HFFc6 (cell line): Measurements from ENCODE around the gene C4orf51. TPM values are rescaled to one million over a fixed set of nuclear protein-coding genes. Genes with fewer than 3 reads are reported as not detected.

ENCODE experiments used
- DNase-seq: peaks from one replicate; pipeline ENCODE4 v3.0.0-alpha.2; 2018
- H3K27ac Mint-ChIP-seq: 2 replicates; pipeline ENCODE4 v1.8.0; 2020; ENCODE audit warnings: mild to moderate bottlenecking, mixed read lengths
- H3K27me3 Mint-ChIP-seq: 2 replicates; pipeline ENCODE4 v1.8.0; 2021; ENCODE audit warnings: mild to moderate bottlenecking, moderate library complexity, mixed read lengths; ENCODE audit not compliant: insufficient read depth
- H3K36me3 Mint-ChIP-seq: 2 replicates; pipeline ENCODE4 v1.8.0; 2021; ENCODE audit warnings: low read depth, mixed read lengths
- H3K4me1 Mint-ChIP-seq: 2 replicates; pipeline ENCODE4 v1.8.0; 2020; ENCODE audit warnings: low read depth, mixed read lengths
- H3K4me3 Mint-ChIP-seq: 2 replicates; pipeline ENCODE4 v1.8.0; 2020; ENCODE audit warnings: mild to moderate bottlenecking, moderate library complexity, mixed read lengths
- H3K9me3 Mint-ChIP-seq: 2 replicates; pipeline ENCODE4 v1.8.0; 2020; ENCODE audit warnings: mild to moderate bottlenecking, mixed read lengths
- CTCF ChIP-seq: fragments of 200-600 bp; sonication (generic); IDR thresholded peaks from 2 replicates; pipeline ENCODE4 v1.5.0; 2021; ENCODE audit warnings: antibody characterized with exemption, mild to moderate bottlenecking
- total RNA-seq, 6 experiments: library from RNA; stranded (reverse); fragmentation: NEBNext Ultra II Directional; extraction: Animal tissue kit (Norgen Biotek cat#: 25700); gene quantifications; 2 replicates in 1 of 6; 3 replicates in 5 of 6; pipeline ENCODE4 v1.2.3, GENCODE V29; 2021

Gene C4orf51
- total RNA-seq, 6 experiments from 2014 or later, result not detected

GRCh38 chr4:145732895-145733880 lies 53.2 kb downstream of the C4orf51 start:
- Mint-ChIP-seq H3K27ac (peak overlapping the region; percentile 100), H3K4me3 (peak overlapping the region; percentile 89), H3K4me1 (peaks cover 65% of the 10 kb centered on the region), H3K36me3 (no peaks in the 10 kb centered on the region), H3K27me3 (no peaks in the 10 kb centered on the region; the same call in none of the 2 replicates), H3K9me3 (no peaks in the 10 kb centered on the region)
- TF ChIP-seq CTCF, result no peak
- peak; percentile 88 for DNase-seq

DNA sequence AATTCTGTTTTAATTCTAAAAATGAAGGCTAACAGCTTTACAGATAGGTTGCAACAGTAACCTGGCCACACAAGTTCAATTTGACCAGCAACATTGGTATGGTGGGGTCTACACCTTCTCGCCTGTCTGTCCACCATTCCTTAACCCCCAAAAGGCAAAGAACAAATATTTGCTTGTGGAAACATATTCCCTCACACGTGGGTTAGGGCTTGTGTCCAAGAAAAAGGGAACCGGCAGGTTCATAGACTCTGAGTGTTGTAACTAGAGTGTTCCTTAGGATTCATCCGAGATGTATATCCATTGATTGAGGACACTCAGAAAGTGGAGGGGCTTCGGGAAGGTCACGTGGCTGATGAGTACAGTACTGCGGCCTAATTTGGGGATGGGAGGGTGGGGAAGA lies 54.1 kb downstream of the C4orf51 start:
- Mint-ChIP-seq H3K27ac (peak overlapping the region; percentile 100), H3K9me3 (no peaks in the 10 kb centered on the region), H3K4me1 (peaks cover 65% of the 10 kb centered on the region)

DNA sequence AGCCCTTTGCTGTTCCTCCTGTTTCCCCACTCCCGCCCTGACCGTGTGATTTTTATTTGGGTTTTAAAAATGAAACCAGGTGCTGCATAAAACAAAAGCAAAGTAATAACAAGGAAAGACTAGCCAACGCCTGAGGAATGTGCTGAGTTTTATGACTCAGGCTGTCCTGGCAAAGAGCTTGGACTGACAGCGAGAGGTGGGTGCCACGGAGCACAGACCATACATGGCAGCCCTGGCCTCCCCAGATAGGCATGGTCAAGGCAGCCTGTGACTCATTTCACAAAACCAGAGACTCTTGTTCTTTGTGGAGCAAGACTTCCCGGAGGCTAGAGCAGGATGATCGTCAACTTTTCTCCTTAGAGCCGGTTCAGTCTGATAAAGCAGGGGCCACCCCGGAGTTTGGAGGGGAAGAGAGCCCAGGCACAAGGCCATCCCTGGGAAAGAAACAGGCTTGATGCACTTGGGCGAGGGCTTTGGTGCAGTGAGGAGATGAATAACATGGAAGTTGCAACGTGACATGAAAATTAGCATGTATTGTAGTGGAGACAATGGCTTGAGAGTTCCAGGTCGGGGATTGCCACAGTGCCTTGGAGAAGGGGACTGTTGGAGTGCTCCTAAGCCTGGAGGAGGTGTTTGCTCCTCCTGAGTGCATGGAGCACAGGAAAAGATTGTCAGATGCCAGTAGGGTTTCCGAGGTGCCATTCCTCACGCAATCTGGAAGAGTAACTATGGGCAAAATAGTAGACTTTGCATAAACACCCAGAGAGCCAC lies 54.8 kb downstream of the C4orf51 start:
- peak; percentile 99 for DNase-seq
- Mint-ChIP-seq H3K4me3 (peak overlapping the region; percentile 89), H3K4me1 (peaks cover 65% of the 10 kb centered on the region), H3K36me3 (no peaks in the 10 kb centered on the region), H3K9me3 (no peaks in the 10 kb centered on the region), H3K27ac (peak overlapping the region; percentile 100), H3K27me3 (no peaks in the 10 kb centered on the region; the same call in none of the 2 replicates)
- TF ChIP-seq CTCF, result no peak

More for the DNA sequence above, 54.1 kb downstream of the C4orf51 start:
- no peak for TF ChIP-seq CTCF
- H3K36me3 Mint-ChIP-seq, result no peaks in the 10 kb centered on the region
- H3K4me3 Mint-ChIP-seq, result peak overlapping the region; percentile 89
- no peak for DNase-seq
- no peaks in the 10 kb centered on the region; the same call in none of the 2 replicates for H3K27me3 Mint-ChIP-seq

- DNase-seq, result peak; percentile 98
- no peaks in the 10 kb centered on the region for H3K36me3 Mint-ChIP-seq
- H3K4me1 Mint-ChIP-seq, result peaks cover 65% of the 10 kb centered on the region
- H3K27me3 Mint-ChIP-seq, result no peaks in the 10 kb centered on the region; the same call in none of the 2 replicates
- H3K27ac Mint-ChIP-seq, result peak overlapping the region; percentile 100
- no peak for TF ChIP-seq CTCF
- no peaks in the 10 kb centered on the region for H3K9me3 Mint-ChIP-seq
- peak overlapping the region; percentile 89 for H3K4me3 Mint-ChIP-seq
Observed at GRCh38 chr4:145735347-145735675, 55.4 kb downstream of the C4orf51 start.

- no peak for DNase-seq
- peak overlapping the region; percentile 100 for H3K27ac Mint-ChIP-seq
- H3K4me1 Mint-ChIP-seq, result peaks cover 62% of the 10 kb centered on the region
- no peaks in the 10 kb centered on the region for H3K36me3 Mint-ChIP-seq
- peak overlapping the region; percentile 89 for H3K4me3 Mint-ChIP-seq
- no peak for TF ChIP-seq CTCF
- no peaks in the 10 kb centered on the region; the same call in none of the 2 replicates for H3K27me3 Mint-ChIP-seq
- no peaks in the 10 kb centered on the region for H3K9me3 Mint-ChIP-seq
Observed at GRCh38 chr4:145735827-145736226, 55.9 kb downstream of the C4orf51 start.
